GM18858 (cell line): ENCODE measurements around the gene GVQW3.

Experiments used
- ATAC-seq: cut with Tn5 transposase; IDR thresholded peaks from one replicate; pipeline ENCODE4 v1.9.1; 2021; ENCODE audit not compliant: unreplicated experiment

The GVQW3 gene

GRCh38 chr11:76380977-76381719 is at the start of gene GVQW3, which contains the start of gene THAP12:
TSS of gene GVQW3 (plus strand) at chr11:76381323. CDS start at chr11:76381829, 506 bp downstream.
TSS of gene THAP12 (minus strand) at chr11:76381132. CDS start at chr11:76380836, 296 bp downstream.
- ATAC-seq = peak; percentile 66

- no peak for ATAC-seq
Observed at GRCh38 chr11:76334826-76335389, 46.2 kb upstream of the GVQW3 start.

DNA sequence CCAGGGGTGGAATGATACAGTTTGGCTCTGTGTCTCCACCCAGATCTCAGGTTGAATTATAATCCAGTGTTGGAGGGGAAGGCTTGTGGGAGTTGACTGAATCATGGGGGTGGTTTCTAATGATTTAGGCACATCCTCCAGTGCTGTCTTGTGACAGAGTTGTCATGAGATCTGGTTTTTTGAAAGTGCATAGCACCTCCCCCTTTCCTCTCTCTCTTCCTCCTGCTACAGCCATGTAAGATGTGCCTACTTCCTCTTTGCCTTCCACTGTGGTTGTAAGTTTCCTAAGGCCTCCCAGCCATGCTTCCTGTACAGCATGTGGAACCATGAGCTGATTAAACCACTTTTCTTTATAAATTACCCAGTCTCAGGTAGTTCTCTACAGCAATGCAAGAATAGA is 45.3 kb upstream of the GVQW3 start:
- no peak for ATAC-seq

DNA sequence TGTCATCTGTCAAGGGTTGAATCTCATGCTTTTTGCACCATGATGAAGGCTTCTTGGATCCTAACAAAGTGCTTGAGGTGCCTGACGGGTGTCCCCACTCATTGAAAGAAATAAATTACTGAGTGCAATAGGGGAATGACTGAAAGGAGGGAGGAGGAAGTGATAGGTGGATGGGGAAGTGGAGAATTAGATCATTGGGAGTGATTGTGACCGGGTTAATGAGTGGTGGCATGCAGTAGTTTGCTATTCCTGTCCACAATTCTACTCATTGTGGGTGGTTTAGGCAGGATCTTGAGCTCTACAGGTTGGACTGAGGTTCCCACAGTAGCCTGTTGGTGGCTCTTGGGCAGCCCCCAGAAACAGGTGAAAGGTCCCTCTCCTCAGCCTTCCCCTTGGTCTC is 44.5 kb upstream of the GVQW3 start:
- no peak for ATAC-seq

DNA sequence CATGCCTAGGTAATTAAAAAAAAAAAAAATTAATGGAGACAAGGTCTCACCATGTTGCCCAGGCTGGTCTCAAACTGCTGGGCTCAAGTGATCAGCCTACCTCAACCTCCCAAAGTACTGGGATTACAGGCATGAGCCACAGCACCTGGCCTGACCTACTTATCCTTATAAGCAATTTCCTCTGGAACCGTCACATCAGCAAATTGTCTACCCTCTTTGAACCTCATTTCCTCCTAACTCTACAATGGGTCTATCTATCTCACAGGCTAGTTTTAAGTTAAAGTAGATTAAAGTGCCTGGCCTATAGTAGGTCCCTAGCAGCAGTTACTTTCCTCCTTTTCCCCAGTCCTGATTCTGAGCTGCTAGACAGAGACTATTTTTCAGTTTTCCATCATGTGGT is 43.7 kb upstream of the GVQW3 start:
- no peak for ATAC-seq

DNA sequence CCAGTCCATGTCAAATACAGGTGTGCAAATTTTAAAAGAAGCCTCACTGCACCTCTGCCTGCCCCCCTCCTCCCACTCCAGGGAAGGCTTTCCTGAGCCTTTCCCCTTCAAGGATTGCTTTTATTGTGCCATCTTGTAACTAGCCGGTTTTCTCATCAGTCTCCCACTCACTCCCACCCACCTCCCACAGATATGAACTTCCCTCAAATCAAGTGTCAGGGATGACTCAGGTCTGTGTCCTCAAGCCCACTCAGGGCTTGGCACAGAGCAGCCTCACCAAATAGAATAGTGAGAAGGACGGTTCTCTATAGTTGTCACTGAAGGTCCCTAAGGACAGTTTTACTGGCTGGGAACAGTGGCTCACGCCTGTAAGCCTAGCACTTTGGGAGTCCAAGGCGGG is 43.2 kb upstream of the GVQW3 start:
- no peak for ATAC-seq

GRCh38 chr11:76339221-76339620 is 41.9 kb upstream of the GVQW3 start:
- no peak for ATAC-seq

GRCh38 chr11:76347466-76347865 is 33.7 kb upstream of the GVQW3 start:
- no peak for ATAC-seq

- ATAC-seq = no peak
Observed at GRCh38 chr11:76348348-76348747, 32.8 kb upstream of the GVQW3 start.

- no peak for ATAC-seq
Observed at GRCh38 chr11:76355172-76355571, 26.0 kb upstream of the GVQW3 start.

DNA sequence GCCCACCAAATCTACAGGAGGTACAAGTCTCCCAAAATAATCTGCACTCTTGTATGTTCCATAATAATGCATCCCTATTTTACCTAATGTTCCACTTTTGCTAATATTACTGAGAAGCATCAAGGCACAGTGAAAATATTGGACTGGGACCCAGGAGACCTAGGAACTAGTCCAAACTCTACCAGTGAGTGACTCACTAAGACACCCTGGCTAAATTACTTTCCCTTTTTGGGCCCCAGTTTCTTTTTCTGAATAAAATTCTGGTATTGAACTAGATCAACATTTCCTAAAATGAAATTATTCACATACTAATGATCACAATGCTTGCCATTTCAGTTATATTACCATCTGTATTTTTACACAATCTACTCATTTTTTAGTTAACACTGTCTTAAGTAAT is 19.7 kb upstream of the GVQW3 start:
- no peak for ATAC-seq

- no peak for ATAC-seq
Observed at GRCh38 chr11:76361776-76362175, 19.3 kb upstream of the GVQW3 start.

GRCh38 chr11:76362716-76363115 is 18.4 kb upstream of the GVQW3 start:
- no peak for ATAC-seq

DNA sequence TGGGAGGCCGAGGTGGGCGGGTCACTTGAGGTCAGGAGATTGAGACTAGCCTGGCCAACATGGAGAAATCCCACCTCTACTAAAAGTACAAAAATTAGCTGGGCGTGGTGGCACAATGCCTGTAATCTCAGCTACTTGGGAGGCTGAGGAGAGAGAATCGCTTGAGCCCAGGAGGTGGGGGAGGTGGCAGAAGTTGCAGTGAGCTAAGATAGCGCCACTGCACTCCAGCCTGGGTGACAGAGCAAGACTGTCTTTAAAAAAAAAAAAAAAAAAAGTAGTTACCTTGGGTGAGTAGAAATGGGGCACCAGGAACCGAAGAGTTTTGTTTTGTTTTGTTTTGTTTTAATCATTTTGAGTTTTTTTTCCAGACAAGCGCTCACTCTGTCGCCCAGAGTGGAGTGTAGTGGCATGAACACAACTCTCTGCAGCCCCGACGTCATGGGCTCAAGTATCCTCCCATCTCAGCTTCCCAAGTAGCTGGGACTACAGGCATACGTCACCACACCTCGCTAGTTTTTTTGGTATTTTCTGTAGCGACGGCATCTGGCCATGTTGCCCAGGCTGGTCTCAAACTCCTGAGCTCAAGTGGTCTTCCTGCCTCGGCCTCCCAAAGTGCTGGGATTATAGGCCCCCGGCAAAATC is 16.0 kb upstream of the GVQW3 start:
- no peak for ATAC-seq

- ATAC-seq = no peak
Observed at GRCh38 chr11:76368490-76368889, 12.6 kb upstream of the GVQW3 start.

DNA sequence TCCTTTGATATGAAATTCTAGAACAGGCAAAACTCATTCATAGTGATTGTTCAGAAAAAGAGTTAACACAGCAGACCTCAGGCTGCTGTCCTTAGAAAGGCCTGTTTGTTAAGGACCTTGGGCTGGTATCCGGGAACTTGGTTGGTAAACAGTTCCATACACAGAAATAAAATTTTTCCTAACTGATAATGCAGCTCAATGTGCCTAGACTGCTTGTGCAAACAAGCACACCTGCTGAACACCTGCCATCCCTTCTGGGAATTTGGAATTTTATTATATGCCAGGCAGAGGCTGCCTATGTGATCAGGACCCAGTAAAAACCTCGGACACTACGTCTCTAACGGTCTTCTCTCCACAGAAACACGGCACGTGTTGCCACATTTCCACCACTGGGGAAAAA is 11.7 kb upstream of the GVQW3 start:
- no peak for ATAC-seq

- ATAC-seq = no peak
Observed at GRCh38 chr11:76371170-76371569, 10.0 kb upstream of the GVQW3 start.

- peak; percentile 25 for ATAC-seq
Observed at GRCh38 chr11:76376746-76377558, 4.2 kb upstream of the GVQW3 start.

DNA sequence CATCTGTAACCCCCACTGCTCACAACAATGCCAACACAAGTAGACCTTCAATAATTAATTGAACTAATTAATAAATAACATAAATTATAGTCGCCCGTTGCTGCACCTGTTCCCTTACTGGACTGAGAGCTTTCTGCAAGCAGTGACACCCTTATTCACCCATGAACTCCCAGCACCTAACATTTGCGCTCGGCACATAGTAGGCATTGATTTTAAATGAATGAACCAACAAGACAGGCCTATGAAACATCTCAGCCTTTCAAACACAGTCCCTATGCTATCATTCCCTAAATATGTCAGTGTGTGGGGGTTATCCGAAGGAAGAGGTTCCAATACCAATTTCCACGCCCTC is 1.3 kb upstream of the GVQW3 start:
- ATAC-seq = no peak

- ATAC-seq = no peak
Observed at GRCh38 chr11:76380159-76380976, 755 bp upstream of the GVQW3 start.

- no peak for ATAC-seq
Observed at GRCh38 chr11:76382209-76382608, 1.1 kb downstream of the GVQW3 start.
